Endothelial cell of umbilical vein (primary cell): ENCODE results near the gene SSR1. TPM values are rescaled to one million over a fixed set of nuclear protein-coding genes. Genes with fewer than 3 reads are reported as not detected.
"Not testable (repeated sequence)": the region's sequence is repeated elsewhere in the genome, so short reads cannot be mapped to it uniquely, and the experiment has no call there.

Experiments
- BruUV-seq: library from RNA; stranded (reverse); fragments of 400-500 nt; replicated peaks from 2 replicates; lab custom pipeline; 2021; lab: Mats Ljungman, UMichigan
- CTCF ChIA-PET: fragments of 300-600, 350-600 bp; sonication (Branson Sonifier 250); formaldehyde crosslinking; loops from one replicate; lab custom pipeline; 2021; ENCODE audit warnings: antibody characterized with exemption, inconsistent platforms; lab: Charles Lee
- POLR2A ChIA-PET: fragments of 300-600, 350-600 bp; sonication (Branson Sonifier 250); formaldehyde crosslinking; loops from one replicate; lab custom pipeline; 2021; ENCODE audit warnings: antibody characterized with exemption, inconsistent platforms; lab: Charles Lee
- DNase-seq: peaks from one replicate; pipeline ENCODE4 v3.0.0-alpha.2; 2011; ENCODE audit warnings: low read depth, low spot score
- FAIRE-seq: peaks from 2 replicates; lab custom pipeline; 2011; peaks lifted over from hg19 to GRCh38; lab: Jason Lieb, UNC
- H2AFZ ChIP-seq: 2 replicates; pipeline ENCODE4 v1.6.0; 2012; ENCODE audit warnings: low read depth, low read length, control low read depth, inconsistent platforms
- H3K27ac ChIP-seq: 2 replicates; pipeline ENCODE4 v1.5.1; 2011; ENCODE audit warnings: low read depth, mild to moderate bottlenecking, control low read depth, low read length, moderate library complexity; ENCODE audit not compliant: insufficient read depth
- H3K27me3 ChIP-seq, 2 experiments: 2 replicates each; pipeline versions ENCODE4 v1.6.0 to v1.6.1; 2011; ENCODE audit warnings: low read length in 2 of 2, mixed read lengths in 1 of 2; ENCODE audit not compliant: control insufficient read depth in 2 of 2, insufficient read depth in 2 of 2
- H3K36me3 ChIP-seq, 2 experiments: 2 replicates in 1 of 2; 3 replicates in 1 of 2; pipeline ENCODE4 v1.5.1; 2011; ENCODE audit warnings: low read length in 2 of 2, mild to moderate bottlenecking in 1 of 2, moderate library complexity in 1 of 2; ENCODE audit not compliant: control insufficient read depth in 2 of 2, insufficient read depth in 2 of 2; ENCODE audit errors: extremely low read depth in 1 of 2
- H3K4me1 ChIP-seq: 3 replicates; pipeline ENCODE4 v1.5.1; 2011; ENCODE audit warnings: mild to moderate bottlenecking, low read length; ENCODE audit not compliant: control insufficient read depth, insufficient read depth; ENCODE audit errors: extremely low read depth
- H3K4me2 ChIP-seq: 2 replicates; pipeline ENCODE4 v1.6.1; 2011; ENCODE audit warnings: low read length, control low read depth, mixed read lengths; ENCODE audit not compliant: insufficient read depth
- H3K4me3 ChIP-seq, 3 experiments: fragments of 200-600 bp in 1 of 3; sonication (generic), shearing (Covaris generic) in 1 of 3; replicated peaks in 1 of 3; 2 replicates each; pipeline ENCODE4 v1.5.1; 2011 to 2016; ENCODE audit warnings: control low read depth in 3 of 3, low read length in 3 of 3, mild to moderate bottlenecking in 2 of 3, inconsistent platforms in 1 of 3, low read depth in 1 of 3, moderate library complexity in 1 of 3; ENCODE audit not compliant: insufficient read depth in 1 of 3
- H3K79me2 ChIP-seq: 2 replicates; pipeline ENCODE4 v1.6.0; 2012; ENCODE audit warnings: low read length, inconsistent platforms; ENCODE audit not compliant: control insufficient read depth, insufficient read depth
- H3K9ac ChIP-seq: replicated peaks from 2 replicates; pipeline ENCODE3; 2011; ENCODE audit warnings: low read length, control low read depth; ENCODE audit not compliant: insufficient read depth; ENCODE audit errors: extremely low read depth
- H3K9me1 ChIP-seq: replicated peaks from 3 replicates; pipeline ENCODE4 v1.6.0; 2011; ENCODE audit warnings: mild to moderate bottlenecking, low read length; ENCODE audit not compliant: control insufficient read depth, insufficient read depth; ENCODE audit errors: extremely low read depth
- H3K9me3 ChIP-seq: replicated peaks from 2 replicates; pipeline ENCODE4 v1.5.1; 2012; ENCODE audit warnings: low read length, inconsistent platforms; ENCODE audit not compliant: control insufficient read depth, insufficient read depth
- H4K20me1 ChIP-seq: replicated peaks from 2 replicates; pipeline ENCODE3; 2011; ENCODE audit warnings: mild to moderate bottlenecking, low read length; ENCODE audit not compliant: control insufficient read depth, insufficient read depth; ENCODE audit errors: extremely low read depth
- EZH2 ChIP-seq: IDR thresholded peaks from 2 replicates; pipeline ENCODE4 v1.6.1; 2012; ENCODE audit warnings: borderline replicate concordance, low read depth, mild to moderate bottlenecking, moderate library complexity, low read length, inconsistent platforms; ENCODE audit not compliant: severe bottlenecking
- FOS ChIP-seq: IDR thresholded peaks from 2 replicates; pipeline ENCODE4 v1.6.1; 2011; ENCODE audit warnings: mild to moderate bottlenecking, low read length, moderate library complexity, borderline replicate concordance; ENCODE audit not compliant: insufficient read depth
- GATA2 ChIP-seq: IDR thresholded peaks from 2 replicates; pipeline ENCODE4 v1.7.0; 2011; ENCODE audit warnings: low read depth, mild to moderate bottlenecking, moderate library complexity, mixed read lengths, low read length; ENCODE audit not compliant: insufficient read length, insufficient read depth
- JUN ChIP-seq: IDR thresholded peaks from 2 replicates; pipeline ENCODE4 v1.6.1; 2011; ENCODE audit warnings: borderline replicate concordance, low read depth; ENCODE audit not compliant: insufficient read length, insufficient read depth
- MYC ChIP-seq: IDR thresholded peaks from one replicate; pipeline ENCODE4 v1.6.1; 2011; ENCODE audit warnings: mild to moderate bottlenecking, low read depth, low read length
- POLR2A ChIP-seq: IDR thresholded peaks from 2 replicates; pipeline ENCODE4 v1.6.1; 2012; ENCODE audit warnings: low read depth, mild to moderate bottlenecking, control low read depth, low read length
- POLR2AphosphoS5 ChIP-seq: IDR thresholded peaks from 2 replicates; pipeline ENCODE4 v1.6.1; 2012; ENCODE audit warnings: low read depth, mild to moderate bottlenecking, control low read depth, low read length, moderate library complexity; ENCODE audit not compliant: insufficient read depth
- dilution Hi-C: fragments of 300-500 bp; cut with MboI; formaldehyde crosslinking; loops from one replicate; pipeline ENCODE4 v1.15.0; 2019; ENCODE audit warnings: low sequenced_read_pairs; ENCODE audit not compliant: extremely low pct_ligation_motif_present
- intact Hi-C: fragments of 100-400 bp; cut with micrococcal nuclease; formaldehyde crosslinking; loops from one replicate; pipeline ENCODE4 v1.10.0; 2022
- polyA plus RNA-seq, 4 experiments: library from polyadenylated mRNA; depleted of rRNA in 3 of 4; stranded (reverse) in 3 of 4; unstranded in 1 of 4; fragments of >200 nt; gene quantifications; 2 replicates each; pipeline versions ENCODE4 v1.2.1 to v1.2.3, GENCODE V29; 2011 to 2012; ENCODE audit warnings: missing spikeins in 1 of 4
- total RNA-seq: library from RNA; stranded (reverse); gene quantifications from 2 replicates; pipeline ENCODE4 v1.2.3, GENCODE V29; 2021
- TF ChIP-seq, protein P1 (sequence below), 2 donors: IDR thresholded peaks; 1 replicate in 1 of 2; 2 replicates in 1 of 2; pipeline ENCODE4 v1.5.1; 2011; ENCODE audit warnings: low read length in 2 of 2, mild to moderate bottlenecking in 2 of 2, moderate library complexity in 2 of 2, control low read depth in 1 of 2, inconsistent platforms in 1 of 2, low read depth in 1 of 2; ENCODE audit not compliant: insufficient read depth in 1 of 2; ENCODE audit errors: extremely low read depth in 1 of 2
- TF ChIP-seq, protein P2 (sequence below): IDR thresholded peaks from 2 replicates; pipeline ENCODE4 v1.6.1; 2011; ENCODE audit not compliant: insufficient read depth, insufficient read length

The SSR1 gene
- total and polyA plus RNA-seq, 2 donors (not counting 3 experiments of a cell fraction or from before 2014, with no cell fraction given): 70.7 to 187 TPM

DNA sequence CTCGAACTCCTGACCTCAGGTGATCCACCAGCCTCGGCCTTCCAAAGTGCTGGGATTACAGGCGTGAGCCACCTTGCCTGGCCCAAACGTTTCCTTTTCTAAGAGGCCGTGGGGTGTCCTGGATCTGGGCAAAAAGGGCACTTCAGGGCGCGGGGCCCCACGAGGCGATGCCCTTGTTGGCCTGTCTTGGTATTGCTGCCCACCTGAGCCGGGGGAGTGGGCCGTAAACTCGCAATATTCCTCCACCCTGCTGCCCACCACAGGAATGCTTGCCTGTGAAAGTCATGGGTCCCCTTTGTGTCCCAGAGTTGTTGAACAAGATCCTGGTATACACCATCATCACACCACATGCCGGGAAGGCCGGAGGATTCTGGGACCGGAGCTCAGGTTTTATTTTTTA lies 49.0 kb downstream of the SSR1 start:
- dilution Hi-C loops: no loop called here
- H3K79me2 ChIP-seq: no peaks in the 10 kb centered on the region
- ChIA-PET POLR2A (no interaction called here), CTCF (interaction anchor here (1.7 kb wide), 1 partner anchor 12 kb away, joined by 14 read pairs; no protein-coding TSS in a partner anchor)
- no peak overlapping the region for H3K4me3 ChIP-seq
- H3K27me3 ChIP-seq: peaks cover 0 to 2% of the 10 kb centered on the region in 2 experiments
- no peak for FAIRE-seq
- H4K20me1 ChIP-seq: no peaks in the 10 kb centered on the region
- H3K9me1 ChIP-seq: no peaks in the 10 kb centered on the region
- H3K4me2 ChIP-seq: no peak overlapping the region
- peaks cover 10% of the 10 kb centered on the region for H3K4me1 ChIP-seq
- no peaks in the 10 kb centered on the region for H3K9me3 ChIP-seq
- intact Hi-C loops: no loop called here
- no peak overlapping the region for H3K27ac ChIP-seq
- no TSS peak for BruUV-seq
- DNase-seq: no peak
- H3K36me3 ChIP-seq: no peaks in the 10 kb centered on the region
- TF ChIP-seq, protein P1, sequence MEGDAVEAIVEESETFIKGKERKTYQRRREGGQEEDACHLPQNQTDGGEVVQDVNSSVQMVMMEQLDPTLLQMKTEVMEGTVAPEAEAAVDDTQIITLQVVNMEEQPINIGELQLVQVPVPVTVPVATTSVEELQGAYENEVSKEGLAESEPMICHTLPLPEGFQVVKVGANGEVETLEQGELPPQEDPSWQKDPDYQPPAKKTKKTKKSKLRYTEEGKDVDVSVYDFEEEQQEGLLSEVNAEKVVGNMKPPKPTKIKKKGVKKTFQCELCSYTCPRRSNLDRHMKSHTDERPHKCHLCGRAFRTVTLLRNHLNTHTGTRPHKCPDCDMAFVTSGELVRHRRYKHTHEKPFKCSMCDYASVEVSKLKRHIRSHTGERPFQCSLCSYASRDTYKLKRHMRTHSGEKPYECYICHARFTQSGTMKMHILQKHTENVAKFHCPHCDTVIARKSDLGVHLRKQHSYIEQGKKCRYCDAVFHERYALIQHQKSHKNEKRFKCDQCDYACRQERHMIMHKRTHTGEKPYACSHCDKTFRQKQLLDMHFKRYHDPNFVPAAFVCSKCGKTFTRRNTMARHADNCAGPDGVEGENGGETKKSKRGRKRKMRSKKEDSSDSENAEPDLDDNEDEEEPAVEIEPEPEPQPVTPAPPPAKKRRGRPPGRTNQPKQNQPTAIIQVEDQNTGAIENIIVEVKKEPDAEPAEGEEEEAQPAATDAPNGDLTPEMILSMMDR (IDR thresholded peaks at IDR 0.05; ENCODE audit: extremely low read depth in 1 of 2, insufficient read depth in 1 of 2, low read depth in 1 of 2, low read length in 2 of 2): no peak
- TF ChIP-seq POLR2A: no peak
- no peak for TF ChIP-seq POLR2AphosphoS5
- no peak for TF ChIP-seq MYC
- no peak for TF ChIP-seq JUN
- TF ChIP-seq, protein P2, sequence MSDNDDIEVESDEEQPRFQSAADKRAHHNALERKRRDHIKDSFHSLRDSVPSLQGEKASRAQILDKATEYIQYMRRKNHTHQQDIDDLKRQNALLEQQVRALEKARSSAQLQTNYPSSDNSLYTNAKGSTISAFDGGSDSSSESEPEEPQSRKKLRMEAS: no peak
- no peak for TF ChIP-seq GATA2
- no peak for TF ChIP-seq EZH2
- TF ChIP-seq FOS: no peak
- H2AFZ ChIP-seq: no peak overlapping the region
- no peak overlapping the region for H3K9ac ChIP-seq

DNA sequence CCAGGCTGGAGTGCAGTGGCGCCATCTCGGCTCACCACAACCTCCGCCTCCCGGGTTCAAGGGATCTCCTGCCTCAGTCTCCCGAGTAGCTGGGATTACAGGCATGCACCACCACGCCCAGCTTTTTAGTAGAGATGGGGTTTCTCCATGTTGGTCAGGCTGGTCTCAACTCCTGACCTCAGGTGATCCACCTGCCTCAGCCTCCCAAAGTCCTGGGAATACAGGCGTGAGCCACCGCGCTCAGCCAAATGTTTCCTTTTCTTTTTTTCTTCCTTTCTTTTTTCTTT lies 49.5 kb downstream of the SSR1 start:
- H2AFZ ChIP-seq, POLR2A ChIA-PET, H3K27ac ChIP-seq, dilution Hi-C loops, FAIRE-seq, BruUV-seq, H3K9ac ChIP-seq, H3K4me1 ChIP-seq, H3K9me3 ChIP-seq, H3K27me3 ChIP-seq, DNase-seq, H3K79me2 ChIP-seq, H3K9me1 ChIP-seq, intact Hi-C loops, H3K4me2 ChIP-seq, H3K36me3 ChIP-seq, H3K4me3 ChIP-seq, CTCF ChIA-PET, H4K20me1 ChIP-seq: not testable (repeated sequence)
